ENCODE measurements around the gene FLYWCH1. TPM values are rescaled to one million over a fixed set of nuclear protein-coding genes. Genes with fewer than 3 reads are reported as not detected.

Gene FLYWCH1
- total RNA-seq, 2 experiments from 2014 or later: 24.3 to 26.1 TPM

- no peak overlapping the region for H3K27ac Mint-ChIP-seq
- no peaks in the 10 kb centered on the region for H3K9me3 Mint-ChIP-seq
- no peak for DNase-seq
- H3K4me1 Mint-ChIP-seq: no peaks in the 10 kb centered on the region
- peaks cover 2% of the 10 kb centered on the region for H3K36me3 Mint-ChIP-seq
- no peak overlapping the region for H3K4me3 Mint-ChIP-seq
- no peaks in the 10 kb centered on the region for H3K27me3 Mint-ChIP-seq
These were observed 38.1 kb downstream of the FLYWCH1 start for GRCh38 chr16:2949705-2950352.

DNA sequence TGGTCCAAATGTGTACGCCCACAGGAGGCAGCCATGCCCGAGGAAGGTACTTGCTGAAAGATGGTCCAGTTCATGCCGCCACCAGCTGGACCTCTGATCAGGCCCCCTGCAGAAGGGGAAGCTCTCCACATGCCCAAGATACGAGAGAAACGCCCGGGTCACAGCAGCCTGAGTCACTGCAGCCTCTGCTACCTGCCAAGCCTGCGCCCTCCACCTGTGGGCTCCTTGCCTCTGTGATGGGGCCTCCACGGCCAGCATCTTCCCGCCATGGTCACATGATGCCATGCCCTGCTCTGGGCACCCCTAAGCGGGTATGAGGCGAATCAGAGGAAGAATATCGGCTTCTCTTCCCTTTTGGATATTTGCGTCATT is 38.6 kb downstream of the FLYWCH1 start:
- H3K9me3 Mint-ChIP-seq: no peaks in the 10 kb centered on the region
- no peak for DNase-seq
- H3K36me3 Mint-ChIP-seq: peaks cover 2% of the 10 kb centered on the region
- no peaks in the 10 kb centered on the region for H3K4me1 Mint-ChIP-seq
- H3K27ac Mint-ChIP-seq: no peak overlapping the region
- H3K27me3 Mint-ChIP-seq: no peaks in the 10 kb centered on the region
- no peak overlapping the region for H3K4me3 Mint-ChIP-seq

DNA sequence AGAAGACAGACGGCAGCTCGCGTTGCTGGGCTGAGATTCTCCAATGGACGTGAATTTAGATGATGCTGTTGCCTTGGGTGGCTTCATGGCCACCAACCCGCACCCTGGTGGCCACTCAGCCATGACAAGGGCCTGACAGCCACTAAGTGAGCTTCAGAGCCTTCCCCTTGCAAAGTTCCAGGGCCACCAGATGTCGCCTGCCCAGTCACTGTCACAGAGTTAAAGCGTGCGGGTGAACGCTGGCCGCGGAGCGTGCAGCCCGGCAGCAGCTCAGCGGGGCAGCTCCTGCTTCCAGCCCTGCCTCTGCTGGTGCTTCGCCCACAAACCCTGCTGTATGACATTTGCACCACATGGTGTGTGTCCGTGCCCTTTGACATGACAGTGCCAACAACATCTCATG is 39.0 kb downstream of the FLYWCH1 start:
- no peaks in the 10 kb centered on the region for H3K27me3 Mint-ChIP-seq
- no peaks in the 10 kb centered on the region for H3K9me3 Mint-ChIP-seq
- H3K4me3 Mint-ChIP-seq: no peak overlapping the region
- peaks cover 2% of the 10 kb centered on the region for H3K36me3 Mint-ChIP-seq
- H3K4me1 Mint-ChIP-seq: no peaks in the 10 kb centered on the region
- DNase-seq: no peak
- no peak overlapping the region for H3K27ac Mint-ChIP-seq

- H3K27me3 Mint-ChIP-seq: peaks cover 14% of the 10 kb centered on the region
- H3K4me1 Mint-ChIP-seq: no peaks in the 10 kb centered on the region
- no peak for DNase-seq
- H3K4me3 Mint-ChIP-seq: no peak overlapping the region
- no peaks in the 10 kb centered on the region for H3K9me3 Mint-ChIP-seq
- H3K27ac Mint-ChIP-seq: no peak overlapping the region
- H3K36me3 Mint-ChIP-seq: peaks cover 2% of the 10 kb centered on the region
These were observed 40.9 kb downstream of the FLYWCH1 start for GRCh38 chr16:2952679-2953078.

GRCh38 chr16:2953706-2954627 is 42.2 kb downstream of the FLYWCH1 start:
- no peak overlapping the region for H3K4me3 Mint-ChIP-seq
- H3K4me1 Mint-ChIP-seq: no peaks in the 10 kb centered on the region
- no peak overlapping the region for H3K27ac Mint-ChIP-seq
- H3K36me3 Mint-ChIP-seq: peaks cover 2% of the 10 kb centered on the region
- peaks cover 14% of the 10 kb centered on the region for H3K27me3 Mint-ChIP-seq
- H3K9me3 Mint-ChIP-seq: no peaks in the 10 kb centered on the region
- no peak for DNase-seq

- no peak overlapping the region for H3K27ac Mint-ChIP-seq
- no peak overlapping the region for H3K4me3 Mint-ChIP-seq
- no peaks in the 10 kb centered on the region for H3K36me3 Mint-ChIP-seq
- no peak for DNase-seq
- H3K4me1 Mint-ChIP-seq: no peaks in the 10 kb centered on the region
- H3K27me3 Mint-ChIP-seq: peaks cover 14% of the 10 kb centered on the region
- H3K9me3 Mint-ChIP-seq: no peaks in the 10 kb centered on the region
These were observed 43.1 kb downstream of the FLYWCH1 start for GRCh38 chr16:2954656-2955381.

DNA sequence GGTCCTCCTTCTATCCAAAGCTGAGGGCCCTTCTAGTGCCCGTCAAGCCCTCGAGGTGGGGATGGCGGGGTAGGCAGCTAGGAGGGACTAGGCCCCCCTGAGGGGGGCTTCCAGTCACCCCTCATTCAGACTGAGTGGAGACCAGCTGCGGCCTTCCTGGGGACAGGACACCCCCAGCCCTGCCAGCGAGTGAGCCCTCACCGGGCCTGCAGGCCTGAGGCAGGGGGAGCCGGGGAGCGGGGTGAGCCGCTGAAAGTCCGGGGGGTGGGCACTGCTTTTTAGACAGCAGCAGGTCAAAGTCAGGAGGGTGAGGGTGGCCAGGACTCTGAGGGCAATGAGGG is 43.7 kb downstream of the FLYWCH1 start:
- Mint-ChIP-seq H3K9me3 (no peaks in the 10 kb centered on the region), H3K27me3 (peaks cover 18% of the 10 kb centered on the region), H3K27ac (no peak overlapping the region), H3K4me1 (no peaks in the 10 kb centered on the region), H3K36me3 (no peaks in the 10 kb centered on the region), H3K4me3 (no peak overlapping the region)
- DNase-seq: no peak

DNA sequence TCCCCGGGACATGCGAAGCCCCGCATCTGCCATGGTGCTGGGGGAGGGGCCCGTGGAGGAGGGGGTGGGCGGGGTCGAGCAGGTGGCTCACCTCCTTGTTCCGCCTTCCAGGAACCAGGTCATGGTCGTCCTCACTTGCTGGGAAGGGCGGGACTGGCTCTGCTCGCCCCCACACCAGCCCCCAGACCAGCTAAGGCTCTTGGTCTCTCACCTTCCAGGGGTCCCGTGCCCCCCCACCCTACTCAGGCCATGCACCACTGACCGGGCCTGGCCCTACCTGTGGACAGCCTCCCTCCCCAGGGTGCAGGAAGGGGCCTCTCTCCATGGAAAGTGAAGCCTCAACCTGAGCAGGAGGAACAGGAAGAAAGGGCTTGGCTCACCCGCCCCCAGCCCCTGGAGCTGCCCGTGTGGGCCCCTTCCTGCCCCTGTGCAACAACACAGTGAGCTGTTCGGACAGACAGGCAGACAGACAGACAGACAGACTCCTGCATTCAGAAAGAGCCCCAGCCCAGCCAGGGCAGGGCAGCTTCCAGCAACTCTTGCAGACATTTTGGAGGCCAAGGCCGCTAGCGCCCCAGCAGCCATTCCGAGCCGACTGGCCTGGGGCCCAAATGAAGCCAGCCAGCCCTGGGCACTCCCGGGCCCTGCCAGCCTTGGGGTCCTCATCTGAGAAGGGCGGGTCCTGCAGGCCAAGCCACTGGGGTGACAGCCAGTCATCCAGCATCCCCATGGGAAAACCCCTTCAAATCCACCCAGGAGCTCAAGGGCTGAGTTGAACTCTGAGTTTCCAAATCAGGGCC is 44.2 kb downstream of the FLYWCH1 start:
- no peaks in the 10 kb centered on the region for H3K9me3 Mint-ChIP-seq
- no peak overlapping the region for H3K4me3 Mint-ChIP-seq
- H3K27me3 Mint-ChIP-seq: peaks cover 18% of the 10 kb centered on the region
- no peak overlapping the region for H3K27ac Mint-ChIP-seq
- DNase-seq: no peak
- H3K36me3 Mint-ChIP-seq: no peaks in the 10 kb centered on the region
- H3K4me1 Mint-ChIP-seq: no peaks in the 10 kb centered on the region

DNA sequence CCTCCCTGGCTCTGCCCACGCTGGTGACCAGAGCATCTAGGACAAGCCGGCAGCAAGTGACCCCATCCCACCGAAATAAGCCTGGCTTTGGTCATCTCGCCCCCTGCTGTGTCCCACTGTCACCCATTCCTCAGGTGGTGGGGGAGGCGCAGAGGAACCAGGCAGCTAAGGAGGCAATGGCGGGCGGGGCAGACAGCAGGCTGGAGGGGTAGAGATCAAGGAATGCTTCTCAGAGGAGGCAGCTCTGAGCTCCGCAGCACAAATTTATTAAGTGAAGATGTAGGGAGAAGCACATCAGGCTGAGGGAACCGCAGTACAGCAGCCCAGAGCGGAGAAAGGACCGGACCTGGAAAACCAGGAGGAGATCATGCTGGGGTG is 44.8 kb downstream of the FLYWCH1 start:
- H3K36me3 Mint-ChIP-seq: no peaks in the 10 kb centered on the region
- H3K9me3 Mint-ChIP-seq: no peaks in the 10 kb centered on the region
- H3K27ac Mint-ChIP-seq: no peak overlapping the region
- peaks cover 19% of the 10 kb centered on the region for H3K27me3 Mint-ChIP-seq
- DNase-seq: no peak
- no peak overlapping the region for H3K4me3 Mint-ChIP-seq
- no peaks in the 10 kb centered on the region for H3K4me1 Mint-ChIP-seq

DNA sequence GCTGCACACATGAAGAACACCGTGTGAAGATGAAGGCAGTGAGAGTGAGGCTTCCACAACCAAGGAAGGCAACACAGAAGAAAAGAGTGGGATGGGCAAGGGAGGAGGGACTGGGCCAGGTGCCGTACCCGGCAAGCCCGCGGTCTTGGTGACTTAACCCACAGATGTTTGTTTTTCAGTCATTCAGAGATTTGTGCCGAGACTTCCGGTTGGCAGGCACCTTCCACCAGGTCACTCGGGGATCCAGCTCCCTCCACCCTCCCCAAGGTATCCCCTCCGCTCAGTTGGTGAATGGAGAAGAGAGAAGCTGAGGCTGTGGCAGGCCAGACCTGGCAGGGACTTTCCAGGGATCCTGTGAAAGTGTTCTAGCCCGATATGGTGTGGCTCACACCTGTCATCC is 47.5 kb downstream of the FLYWCH1 start:
- DNase-seq: no peak
- Mint-ChIP-seq H3K27me3 (peaks cover 41% of the 10 kb centered on the region), H3K4me1 (peaks cover 7% of the 10 kb centered on the region), H3K36me3 (no peaks in the 10 kb centered on the region), H3K9me3 (no peaks in the 10 kb centered on the region), H3K4me3 (no peak overlapping the region), H3K27ac (no peak overlapping the region)

- Mint-ChIP-seq H3K27ac (no peak overlapping the region), H3K4me3 (no peak overlapping the region), H3K36me3 (no peaks in the 10 kb centered on the region), H3K27me3 (peaks cover 50% of the 10 kb centered on the region), H3K4me1 (peaks cover 11% of the 10 kb centered on the region), H3K9me3 (no peaks in the 10 kb centered on the region)
- DNase-seq: no peak
These were observed 48.7 kb downstream of the FLYWCH1 start for GRCh38 chr16:2960183-2961010.

DNA sequence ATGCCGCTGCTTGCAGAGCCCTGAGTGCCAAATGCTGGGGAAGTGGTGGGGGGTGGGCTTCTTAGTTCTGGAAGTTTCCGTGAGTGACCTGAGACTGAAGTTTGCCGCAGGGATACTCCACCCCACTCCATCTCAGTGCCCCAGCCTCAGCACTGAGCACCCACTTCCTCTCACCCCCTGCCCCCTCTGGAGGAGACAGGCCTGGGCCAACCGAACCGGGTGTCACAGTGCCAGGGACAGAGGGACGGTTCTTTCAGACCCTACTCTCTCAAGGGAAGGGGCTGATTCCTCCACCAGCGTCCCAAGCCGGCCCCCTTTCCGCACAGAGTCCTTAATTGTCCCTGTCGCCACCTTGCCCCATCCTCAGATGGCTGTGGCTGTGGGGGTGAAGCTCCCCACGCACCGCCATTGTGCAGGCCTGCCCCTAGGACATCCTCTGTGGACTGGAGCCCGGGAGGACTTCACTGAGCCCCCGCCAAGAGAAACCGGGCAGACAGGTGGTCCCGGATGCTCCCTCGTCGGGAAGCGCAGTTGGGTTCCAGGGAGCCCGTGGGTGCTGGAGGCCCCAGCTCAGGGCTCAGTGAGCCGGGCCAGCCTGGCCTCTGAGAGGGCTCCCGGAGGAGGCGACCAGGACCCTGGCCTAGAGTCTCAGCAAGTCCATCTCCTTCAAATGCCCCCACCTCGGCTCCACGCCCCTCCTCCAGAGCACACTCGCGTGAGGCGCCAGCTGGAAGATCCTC is 50.8 kb downstream of the FLYWCH1 start:
- no peak overlapping the region for H3K4me3 Mint-ChIP-seq
- H3K36me3 Mint-ChIP-seq: no peaks in the 10 kb centered on the region

DNA sequence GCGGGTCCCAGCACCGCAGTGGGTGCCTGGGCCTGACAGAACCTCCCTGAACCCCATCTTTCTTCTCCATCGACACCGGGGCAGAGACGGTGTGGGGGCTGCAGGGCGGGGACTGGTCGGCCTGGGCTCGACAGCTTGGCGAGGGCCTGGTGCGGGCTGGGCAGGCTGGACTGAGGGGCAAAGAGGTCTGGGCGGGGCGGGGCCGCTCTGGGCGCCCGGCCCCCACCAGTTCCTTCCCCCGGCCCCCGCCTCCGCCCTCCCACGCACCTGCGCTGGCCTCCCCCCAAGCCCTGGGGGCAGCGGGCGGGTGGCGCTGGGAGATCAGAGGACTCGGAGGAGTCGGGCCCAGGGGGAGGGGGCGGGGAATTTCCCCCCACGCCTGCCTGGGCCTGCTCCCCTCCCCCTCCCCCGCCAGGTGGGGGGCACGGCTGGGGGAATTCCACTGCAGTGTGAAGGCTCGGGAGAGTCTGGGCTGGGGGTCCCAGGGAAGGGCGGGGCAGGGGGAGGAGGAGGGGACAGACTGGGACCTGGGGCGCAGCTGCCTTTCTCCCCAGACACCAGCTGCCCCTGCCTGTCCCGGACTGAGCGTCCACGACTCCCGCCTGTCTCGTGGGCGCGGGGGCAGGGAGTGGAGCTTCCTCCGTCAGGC is 51.5 kb downstream of the FLYWCH1 start:
- H3K4me1 Mint-ChIP-seq: peaks cover 18% of the 10 kb centered on the region
- peaks cover 52% of the 10 kb centered on the region for H3K27me3 Mint-ChIP-seq
- no peak overlapping the region for H3K27ac Mint-ChIP-seq
- DNase-seq: no peak
- H3K36me3 Mint-ChIP-seq: peaks cover 1% of the 10 kb centered on the region
- H3K4me3 Mint-ChIP-seq: peak overlapping the region; percentile 73
- no peaks in the 10 kb centered on the region for H3K9me3 Mint-ChIP-seq

More for the DNA sequence above, 50.8 kb downstream of the FLYWCH1 start:
- H3K9me3 Mint-ChIP-seq: no peaks in the 10 kb centered on the region
- no peak overlapping the region for H3K27ac Mint-ChIP-seq
- H3K27me3 Mint-ChIP-seq: peaks cover 48% of the 10 kb centered on the region
- H3K4me1 Mint-ChIP-seq: peaks cover 15% of the 10 kb centered on the region
- DNase-seq: no peak
